HG02678 (cell line): ENCODE results near the gene FOXP1.

Experiments
- ATAC-seq: cut with Tn5 transposase; IDR thresholded peaks from one replicate; pipeline ENCODE4 v1.9.1; 2021; ENCODE audit warnings: mild to moderate bottlenecking, moderate library complexity; ENCODE audit not compliant: unreplicated experiment

FOXP1 gene

GRCh38 chr3:71384837-71385716 lies 198.5 kb downstream of the FOXP1 start:
- no peak for ATAC-seq

GRCh38 chr3:71384388-71384787 lies 199.1 kb downstream of the FOXP1 start:
- ATAC-seq: no peak

GRCh38 chr3:71380096-71380495 lies 203.4 kb downstream of the FOXP1 start:
- no peak for ATAC-seq

GRCh38 chr3:71378509-71378908 lies 205.0 kb downstream of the FOXP1 start:
- ATAC-seq: no peak

- ATAC-seq: no peak
These were observed 206.6 kb downstream of the FOXP1 start for GRCh38 chr3:71376911-71377310.

- no peak for ATAC-seq
These were observed 207.0 kb downstream of the FOXP1 start for GRCh38 chr3:71376503-71376902.

- no peak for ATAC-seq
These were observed 208.9 kb downstream of the FOXP1 start for GRCh38 chr3:71374582-71374981.

GRCh38 chr3:71372911-71373637 lies 210.5 kb downstream of the FOXP1 start:
- no peak for ATAC-seq

- no peak for ATAC-seq
These were observed 211.2 kb downstream of the FOXP1 start for GRCh38 chr3:71372241-71372768.

- ATAC-seq: no peak
These were observed 212.2 kb downstream of the FOXP1 start for GRCh38 chr3:71371282-71371681.

GRCh38 chr3:71370467-71370866 lies 213.1 kb downstream of the FOXP1 start:
- no peak for ATAC-seq

- ATAC-seq: no peak
These were observed 213.7 kb downstream of the FOXP1 start for GRCh38 chr3:71369701-71370391.

GRCh38 chr3:71366988-71367604 lies 216.4 kb downstream of the FOXP1 start:
- ATAC-seq: no peak

GRCh38 chr3:71361334-71361890 lies 222.1 kb downstream of the FOXP1 start:
- no peak for ATAC-seq

- peak; percentile 88 for ATAC-seq
These were observed 222.8 kb downstream of the FOXP1 start for GRCh38 chr3:71360764-71361163.

GRCh38 chr3:71360180-71360579 lies 223.3 kb downstream of the FOXP1 start:
- peak; percentile 42 for ATAC-seq

GRCh38 chr3:71358243-71358642 lies 225.3 kb downstream of the FOXP1 start:
- no peak for ATAC-seq

- no peak for ATAC-seq
These were observed 227.3 kb downstream of the FOXP1 start for GRCh38 chr3:71356265-71356664.

GRCh38 chr3:71355862-71356261 lies 227.7 kb downstream of the FOXP1 start:
- no peak for ATAC-seq

GRCh38 chr3:71355037-71355436 lies 228.5 kb downstream of the FOXP1 start:
- ATAC-seq: no peak
